T-helper 1 cell treated with Interleukin-12 subunit alpha and Interleukin-12 subunit beta and Interleukin-4 antibody, amounts not matched to agents 30 μg/mL and 1 μg/mL, for 36 hours (primary cell): ENCODE measurements around the gene FNDC5.

ENCODE experiments used
- H3K27ac Mint-ChIP-seq: one replicate; pipeline ENCODE4 v1.8.0; 2021; ENCODE audit warnings: mild to moderate bottlenecking, mixed read lengths
- H3K27me3 Mint-ChIP-seq: one replicate; pipeline ENCODE4 v1.8.0; 2021; ENCODE audit warnings: low read depth, mixed read lengths
- H3K36me3 Mint-ChIP-seq: one replicate; pipeline ENCODE4 v1.8.0; 2021; ENCODE audit warnings: low read depth, mixed read lengths
- H3K4me1 Mint-ChIP-seq: one replicate; pipeline ENCODE4 v1.8.0; 2021; ENCODE audit warnings: low read depth, mixed read lengths
- H3K4me3 Mint-ChIP-seq: one replicate; pipeline ENCODE4 v1.8.0; 2021; ENCODE audit warnings: mild to moderate bottlenecking, moderate library complexity, mixed read lengths
- H3K9me3 Mint-ChIP-seq: one replicate; pipeline ENCODE4 v1.8.0; 2021; ENCODE audit warnings: mixed read lengths

Gene FNDC5

DNA sequence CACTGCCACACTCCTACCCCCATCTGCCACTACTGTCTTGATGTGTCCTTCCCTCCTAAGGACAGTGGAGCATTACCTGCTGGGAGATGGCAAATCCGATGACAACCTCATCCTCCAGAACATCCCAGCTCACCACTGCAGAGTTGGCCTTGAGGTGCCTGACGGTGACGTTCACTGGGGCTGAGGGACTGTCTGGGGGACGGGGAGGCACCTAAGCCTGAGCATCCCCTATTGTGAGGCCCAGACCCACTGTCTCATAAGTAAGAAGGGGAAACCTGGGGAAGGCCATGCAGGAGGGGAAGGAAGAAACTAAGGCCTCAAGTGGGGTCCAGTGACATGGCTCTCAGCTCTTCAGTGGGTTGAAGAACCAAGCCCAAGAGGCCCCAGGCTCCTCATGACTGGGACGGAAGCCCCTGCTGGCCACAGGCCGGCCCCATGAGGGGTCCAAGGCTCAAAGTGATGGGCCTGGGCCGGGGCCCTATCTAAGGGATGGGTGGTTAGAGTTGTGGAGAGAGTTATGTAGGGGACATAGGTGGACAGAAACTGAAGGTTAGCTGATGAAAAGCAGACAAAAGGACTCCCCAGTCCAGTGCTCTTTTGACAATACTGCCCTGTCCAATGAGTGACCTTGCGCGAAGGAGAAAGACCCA is 1.8 kb downstream of the FNDC5 start:
- Mint-ChIP-seq H3K4me1 (peaks cover 12% of the 10 kb centered on the region), H3K9me3 (no peaks in the 10 kb centered on the region), H3K27ac (no peak overlapping the region), H3K4me3 (no peak overlapping the region), H3K27me3 (peaks cover 38% of the 10 kb centered on the region), H3K36me3 (peaks cover 26% of the 10 kb centered on the region)

GRCh38 chr1:32868085-32868484 is 2.6 kb downstream of the FNDC5 start:
- H3K27me3 Mint-ChIP-seq = peaks cover 38% of the 10 kb centered on the region
- H3K4me1 Mint-ChIP-seq = peaks cover 12% of the 10 kb centered on the region
- H3K27ac Mint-ChIP-seq = no peak overlapping the region
- peaks cover 28% of the 10 kb centered on the region for H3K36me3 Mint-ChIP-seq
- H3K4me3 Mint-ChIP-seq = no peak overlapping the region
- H3K9me3 Mint-ChIP-seq = no peaks in the 10 kb centered on the region

GRCh38 chr1:32867671-32868070 is 3.0 kb downstream of the FNDC5 start:
- Mint-ChIP-seq H3K4me1 (peaks cover 12% of the 10 kb centered on the region), H3K9me3 (no peaks in the 10 kb centered on the region), H3K27ac (no peak overlapping the region), H3K36me3 (peaks cover 31% of the 10 kb centered on the region), H3K27me3 (peaks cover 36% of the 10 kb centered on the region), H3K4me3 (no peak overlapping the region)

DNA sequence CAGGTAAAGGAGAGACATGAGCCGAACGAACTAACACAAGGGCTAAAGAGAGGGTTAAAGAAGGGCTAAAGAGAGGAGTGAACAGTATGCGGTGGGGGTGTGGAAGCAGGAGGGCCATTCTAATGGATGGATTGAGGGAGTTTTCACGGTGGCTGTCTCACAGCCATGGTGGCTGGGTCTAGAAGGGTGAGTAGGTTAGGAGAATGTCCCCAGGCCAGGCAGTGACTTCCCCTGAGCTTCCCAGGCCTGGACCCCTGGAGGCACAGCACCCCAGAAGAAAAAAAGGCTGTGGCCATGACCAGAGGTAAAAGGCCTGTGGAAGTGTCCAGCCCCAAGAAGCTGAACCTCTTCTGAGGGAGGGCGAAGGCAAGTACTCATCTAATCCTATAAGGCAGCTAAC is 3.6 kb downstream of the FNDC5 start:
- H3K27ac Mint-ChIP-seq = no peak overlapping the region
- peaks cover 31% of the 10 kb centered on the region for H3K27me3 Mint-ChIP-seq
- H3K4me3 Mint-ChIP-seq = no peak overlapping the region
- peaks cover 36% of the 10 kb centered on the region for H3K36me3 Mint-ChIP-seq
- peaks cover 12% of the 10 kb centered on the region for H3K4me1 Mint-ChIP-seq
- H3K9me3 Mint-ChIP-seq = no peaks in the 10 kb centered on the region

- Mint-ChIP-seq H3K27ac (no peak overlapping the region), H3K4me3 (no peak overlapping the region), H3K27me3 (peaks cover 19% of the 10 kb centered on the region), H3K9me3 (no peaks in the 10 kb centered on the region), H3K36me3 (peaks cover 43% of the 10 kb centered on the region), H3K4me1 (peaks cover 3% of the 10 kb centered on the region)
Observed at GRCh38 chr1:32865639-32866405, 4.9 kb downstream of the FNDC5 start.

- Mint-ChIP-seq H3K36me3 (peaks cover 41% of the 10 kb centered on the region), H3K27ac (no peak overlapping the region), H3K4me1 (no peaks in the 10 kb centered on the region), H3K4me3 (no peak overlapping the region), H3K27me3 (peaks cover 10% of the 10 kb centered on the region), H3K9me3 (no peaks in the 10 kb centered on the region)
Observed at GRCh38 chr1:32864375-32865019, 6.2 kb downstream of the FNDC5 start.

- Mint-ChIP-seq H3K36me3 (peaks cover 38% of the 10 kb centered on the region), H3K27ac (no peak overlapping the region), H3K9me3 (no peaks in the 10 kb centered on the region), H3K27me3 (peaks cover 4% of the 10 kb centered on the region), H3K4me3 (no peak overlapping the region), H3K4me1 (no peaks in the 10 kb centered on the region)
Observed at GRCh38 chr1:32863881-32864245, 6.8 kb downstream of the FNDC5 start.

DNA sequence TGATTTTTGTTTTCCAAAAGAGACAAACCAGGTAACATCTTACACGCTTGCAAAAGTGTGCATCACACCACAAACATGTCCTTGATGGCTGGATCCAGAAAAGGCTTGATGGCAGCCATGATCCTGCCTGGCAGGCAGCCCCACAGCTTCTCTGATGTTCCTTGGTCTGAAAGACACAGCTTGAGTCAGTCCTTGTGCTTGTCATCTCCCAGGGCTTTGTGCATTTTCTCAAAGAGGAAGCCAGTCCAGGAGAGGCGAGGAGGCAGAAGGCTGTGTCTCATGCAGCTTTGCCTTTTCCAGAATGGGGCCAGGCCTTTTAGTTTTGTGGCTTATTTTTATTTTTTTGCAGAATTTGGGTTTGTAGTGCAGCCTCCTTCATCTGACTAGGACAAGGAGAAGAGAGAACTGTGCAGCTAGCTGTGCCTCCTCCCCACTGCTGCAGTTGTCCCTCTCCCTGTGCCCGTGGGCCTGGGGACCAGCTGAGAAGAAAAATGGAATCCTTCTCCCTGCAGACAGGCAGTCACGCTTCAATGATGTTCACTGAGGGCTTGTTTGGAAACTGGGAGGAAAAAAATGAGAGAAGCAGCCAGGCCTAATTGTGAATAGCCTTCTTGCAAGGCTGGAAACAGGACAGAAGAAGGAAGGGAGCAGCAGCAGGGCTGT is 7.4 kb downstream of the FNDC5 start:
- Mint-ChIP-seq H3K27ac (no peak overlapping the region), H3K36me3 (peaks cover 36% of the 10 kb centered on the region), H3K9me3 (no peaks in the 10 kb centered on the region), H3K27me3 (no peaks in the 10 kb centered on the region), H3K4me3 (no peak overlapping the region), H3K4me1 (no peaks in the 10 kb centered on the region)

- H3K27me3 Mint-ChIP-seq = no peaks in the 10 kb centered on the region
- no peaks in the 10 kb centered on the region for H3K4me1 Mint-ChIP-seq
- H3K4me3 Mint-ChIP-seq = no peak overlapping the region
- H3K36me3 Mint-ChIP-seq = peaks cover 42% of the 10 kb centered on the region
- H3K27ac Mint-ChIP-seq = no peak overlapping the region
- no peaks in the 10 kb centered on the region for H3K9me3 Mint-ChIP-seq
Observed at GRCh38 chr1:32861904-32862695, 8.6 kb downstream of the FNDC5 start.

GRCh38 chr1:32860566-32860965 is 10.1 kb downstream of the FNDC5 start:
- Mint-ChIP-seq H3K36me3 (peaks cover 49% of the 10 kb centered on the region), H3K9me3 (no peaks in the 10 kb centered on the region), H3K4me3 (no peak overlapping the region), H3K27ac (no peak overlapping the region), H3K4me1 (no peaks in the 10 kb centered on the region), H3K27me3 (no peaks in the 10 kb centered on the region)

DNA sequence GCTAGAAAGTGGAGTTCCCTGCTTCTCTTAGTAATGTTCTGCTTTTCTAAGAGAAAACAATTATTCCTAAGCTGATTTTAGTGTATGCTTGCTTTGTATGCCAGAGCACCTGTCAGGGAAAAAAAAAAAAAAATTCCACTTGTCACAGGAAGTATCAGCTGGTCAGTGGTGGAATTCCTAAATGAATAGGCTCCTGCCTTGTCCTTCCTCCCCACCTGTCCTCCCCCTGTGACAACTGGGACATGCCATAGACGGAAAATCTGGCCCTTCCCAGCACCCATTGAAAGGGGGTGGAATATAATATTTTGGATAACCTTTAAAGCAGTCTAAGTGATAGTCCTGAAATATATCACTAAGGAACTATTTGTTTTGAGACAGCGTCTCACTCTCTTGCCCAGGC is 10.8 kb downstream of the FNDC5 start:
- peaks cover 49% of the 10 kb centered on the region for H3K36me3 Mint-ChIP-seq
- no peaks in the 10 kb centered on the region for H3K27me3 Mint-ChIP-seq
- no peak overlapping the region for H3K4me3 Mint-ChIP-seq
- no peaks in the 10 kb centered on the region for H3K9me3 Mint-ChIP-seq
- no peak overlapping the region for H3K27ac Mint-ChIP-seq
- H3K4me1 Mint-ChIP-seq = no peaks in the 10 kb centered on the region

DNA sequence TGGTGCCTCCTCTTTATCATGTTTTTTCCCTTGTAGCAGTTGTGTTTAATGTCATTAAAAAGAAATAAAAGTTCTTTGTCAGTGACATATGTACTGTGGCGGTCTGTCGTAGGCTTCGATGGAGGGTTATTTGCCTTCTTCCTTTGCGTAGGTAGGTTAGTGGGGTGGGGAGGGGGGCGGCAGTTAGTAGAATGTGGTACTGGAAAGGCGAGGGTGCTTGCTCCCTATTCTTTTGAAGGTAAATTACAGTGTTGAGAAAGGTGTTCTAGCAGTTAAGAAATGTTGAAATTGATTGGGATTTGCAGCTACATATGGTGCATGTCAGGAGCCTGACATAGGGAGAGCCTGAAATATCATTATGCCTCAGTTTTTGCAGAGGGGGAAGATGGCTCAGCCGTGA is 11.9 kb downstream of the FNDC5 start:
- Mint-ChIP-seq H3K36me3 (peaks cover 54% of the 10 kb centered on the region), H3K27ac (no peak overlapping the region), H3K9me3 (no peaks in the 10 kb centered on the region), H3K4me3 (no peak overlapping the region), H3K4me1 (no peaks in the 10 kb centered on the region), H3K27me3 (no peaks in the 10 kb centered on the region)

DNA sequence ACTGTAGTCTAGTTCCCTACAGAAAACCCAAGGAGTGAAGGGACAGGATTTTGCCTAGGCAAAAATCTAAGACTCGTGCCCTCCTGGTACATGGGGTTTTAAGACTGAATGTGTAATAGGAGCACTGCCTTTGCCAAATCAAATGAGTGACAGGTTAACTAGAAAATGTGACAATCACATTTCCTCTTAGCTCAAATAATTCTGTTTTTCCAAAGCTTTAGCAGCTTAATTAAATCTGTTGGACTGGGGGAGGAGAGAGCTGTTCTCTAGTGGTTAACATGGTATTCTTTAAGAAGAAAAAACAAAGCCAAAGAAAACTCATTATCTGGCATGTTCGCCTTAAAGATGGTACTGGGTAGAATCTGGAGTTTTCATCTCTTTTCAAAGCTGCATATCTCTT is 12.6 kb downstream of the FNDC5 start:
- Mint-ChIP-seq H3K36me3 (peaks cover 55% of the 10 kb centered on the region), H3K4me1 (no peaks in the 10 kb centered on the region), H3K27me3 (no peaks in the 10 kb centered on the region), H3K9me3 (no peaks in the 10 kb centered on the region), H3K27ac (no peak overlapping the region), H3K4me3 (no peak overlapping the region)
